ENCODE results near the gene RBMS3.

DNA sequence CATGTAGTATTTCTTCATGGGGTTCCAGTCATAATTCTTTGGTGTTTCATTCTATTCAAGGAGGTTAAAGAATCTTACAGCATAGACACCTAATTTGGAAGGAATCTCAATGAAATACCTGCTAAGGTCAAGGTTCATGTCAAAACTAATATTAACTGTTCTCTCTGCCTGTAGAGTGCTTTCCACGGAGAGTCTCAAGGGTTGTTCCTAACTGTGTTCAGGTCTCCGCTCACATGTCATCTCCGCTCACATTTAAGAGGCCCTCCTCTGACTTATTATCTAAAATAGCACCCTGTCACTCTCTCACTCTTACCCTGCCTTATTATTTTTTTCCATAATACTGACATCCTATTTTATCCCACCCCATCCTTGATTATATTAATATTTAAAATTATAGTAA lies 239.9 kb downstream of the RBMS3 start:
- TF ChIP-seq, protein P1, sequence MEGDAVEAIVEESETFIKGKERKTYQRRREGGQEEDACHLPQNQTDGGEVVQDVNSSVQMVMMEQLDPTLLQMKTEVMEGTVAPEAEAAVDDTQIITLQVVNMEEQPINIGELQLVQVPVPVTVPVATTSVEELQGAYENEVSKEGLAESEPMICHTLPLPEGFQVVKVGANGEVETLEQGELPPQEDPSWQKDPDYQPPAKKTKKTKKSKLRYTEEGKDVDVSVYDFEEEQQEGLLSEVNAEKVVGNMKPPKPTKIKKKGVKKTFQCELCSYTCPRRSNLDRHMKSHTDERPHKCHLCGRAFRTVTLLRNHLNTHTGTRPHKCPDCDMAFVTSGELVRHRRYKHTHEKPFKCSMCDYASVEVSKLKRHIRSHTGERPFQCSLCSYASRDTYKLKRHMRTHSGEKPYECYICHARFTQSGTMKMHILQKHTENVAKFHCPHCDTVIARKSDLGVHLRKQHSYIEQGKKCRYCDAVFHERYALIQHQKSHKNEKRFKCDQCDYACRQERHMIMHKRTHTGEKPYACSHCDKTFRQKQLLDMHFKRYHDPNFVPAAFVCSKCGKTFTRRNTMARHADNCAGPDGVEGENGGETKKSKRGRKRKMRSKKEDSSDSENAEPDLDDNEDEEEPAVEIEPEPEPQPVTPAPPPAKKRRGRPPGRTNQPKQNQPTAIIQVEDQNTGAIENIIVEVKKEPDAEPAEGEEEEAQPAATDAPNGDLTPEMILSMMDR (IDR thresholded peaks at IDR 0.05): no peak
- no peak for TF ChIP-seq POLR2A (IDR thresholded peaks at IDR 0.05)
